ENCODE data around the gene CBR4. TPM values are rescaled to one million over a fixed set of nuclear protein-coding genes. Genes with fewer than 3 reads are reported as not detected.

The CBR4 gene
- total RNA-seq = 10 to 100 TPM; 11.6 to 13.1 TPM

DNA sequence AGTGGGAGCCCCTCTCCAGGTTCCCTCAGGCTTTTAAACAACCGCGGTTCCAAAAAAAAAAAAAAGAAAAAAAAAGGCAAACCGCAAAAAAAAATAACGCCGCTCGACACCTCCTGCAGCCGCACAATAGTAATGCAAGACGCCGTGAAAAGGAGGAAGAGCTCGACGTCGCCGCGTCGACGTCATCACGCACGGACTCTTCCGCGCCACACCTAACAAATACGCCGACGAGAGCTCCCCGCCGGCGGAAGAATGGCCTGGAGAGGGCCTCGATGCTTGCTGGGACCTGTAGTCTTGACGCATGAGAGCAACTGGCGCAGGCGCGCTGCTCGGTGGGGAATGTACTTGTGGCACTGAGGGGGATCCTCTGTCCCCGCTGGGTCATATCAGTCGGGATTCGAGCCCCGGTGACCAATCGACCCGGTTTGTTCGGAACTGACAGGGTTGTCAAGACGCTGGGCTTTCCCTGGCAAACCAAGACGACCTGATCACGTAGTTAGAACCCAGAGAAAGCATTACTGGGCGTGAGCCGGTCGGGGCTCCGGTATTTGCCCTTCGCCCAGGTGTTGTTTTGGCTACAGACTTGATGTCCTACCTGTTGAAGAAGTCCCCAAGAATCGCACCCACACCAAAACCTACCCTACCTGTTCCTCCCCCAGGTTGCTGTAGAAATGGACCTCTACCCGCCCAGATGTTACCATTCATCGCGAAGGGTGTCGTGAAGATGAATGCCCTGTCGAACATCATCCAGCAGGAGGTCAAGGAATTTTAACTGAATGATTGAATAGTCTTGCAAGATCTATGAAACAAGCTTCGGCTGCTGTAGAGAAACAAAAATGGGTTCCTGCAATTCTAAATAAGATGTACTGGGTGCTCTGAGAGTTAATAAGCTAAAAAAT, at the start of gene CBR4:
Gene CBR4, minus strand, starts transcription at position 131 of the 899 bp plus-strand sequence. CDS start 166 bp downstream, outside the sequence.
- Histone ChIP-seq H3K9me3 (no peaks in the 10 kb centered on the region), H3K27ac (peak within 1 kb of the TSS; percentile 87 to 90), H3K27me3 (replicated peaks; ENCODE audit: insufficient read depth) (no peaks in the 10 kb centered on the region), H3K4me3 (peak within 1 kb of the TSS; percentile 78), H3K36me3 (no peaks in the 10 kb centered on the region), H3K4me1 (ENCODE audit: control insufficient read depth in 1 of 2, low read depth in 2 of 2) (peaks cover 22 to 28% of the 10 kb centered on the region in 2 donors)
- TF ChIP-seq, protein P1, sequence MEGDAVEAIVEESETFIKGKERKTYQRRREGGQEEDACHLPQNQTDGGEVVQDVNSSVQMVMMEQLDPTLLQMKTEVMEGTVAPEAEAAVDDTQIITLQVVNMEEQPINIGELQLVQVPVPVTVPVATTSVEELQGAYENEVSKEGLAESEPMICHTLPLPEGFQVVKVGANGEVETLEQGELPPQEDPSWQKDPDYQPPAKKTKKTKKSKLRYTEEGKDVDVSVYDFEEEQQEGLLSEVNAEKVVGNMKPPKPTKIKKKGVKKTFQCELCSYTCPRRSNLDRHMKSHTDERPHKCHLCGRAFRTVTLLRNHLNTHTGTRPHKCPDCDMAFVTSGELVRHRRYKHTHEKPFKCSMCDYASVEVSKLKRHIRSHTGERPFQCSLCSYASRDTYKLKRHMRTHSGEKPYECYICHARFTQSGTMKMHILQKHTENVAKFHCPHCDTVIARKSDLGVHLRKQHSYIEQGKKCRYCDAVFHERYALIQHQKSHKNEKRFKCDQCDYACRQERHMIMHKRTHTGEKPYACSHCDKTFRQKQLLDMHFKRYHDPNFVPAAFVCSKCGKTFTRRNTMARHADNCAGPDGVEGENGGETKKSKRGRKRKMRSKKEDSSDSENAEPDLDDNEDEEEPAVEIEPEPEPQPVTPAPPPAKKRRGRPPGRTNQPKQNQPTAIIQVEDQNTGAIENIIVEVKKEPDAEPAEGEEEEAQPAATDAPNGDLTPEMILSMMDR (IDR thresholded peaks at IDR 0.05) = peak; percentile 41
- ATAC-seq (ENCODE audit: insufficient number of reproducible peaks, low FRiP score, low read depth) (peak; percentile 97), DNase-seq (ENCODE audit: low spot score) (peak; percentile 95)

DNA sequence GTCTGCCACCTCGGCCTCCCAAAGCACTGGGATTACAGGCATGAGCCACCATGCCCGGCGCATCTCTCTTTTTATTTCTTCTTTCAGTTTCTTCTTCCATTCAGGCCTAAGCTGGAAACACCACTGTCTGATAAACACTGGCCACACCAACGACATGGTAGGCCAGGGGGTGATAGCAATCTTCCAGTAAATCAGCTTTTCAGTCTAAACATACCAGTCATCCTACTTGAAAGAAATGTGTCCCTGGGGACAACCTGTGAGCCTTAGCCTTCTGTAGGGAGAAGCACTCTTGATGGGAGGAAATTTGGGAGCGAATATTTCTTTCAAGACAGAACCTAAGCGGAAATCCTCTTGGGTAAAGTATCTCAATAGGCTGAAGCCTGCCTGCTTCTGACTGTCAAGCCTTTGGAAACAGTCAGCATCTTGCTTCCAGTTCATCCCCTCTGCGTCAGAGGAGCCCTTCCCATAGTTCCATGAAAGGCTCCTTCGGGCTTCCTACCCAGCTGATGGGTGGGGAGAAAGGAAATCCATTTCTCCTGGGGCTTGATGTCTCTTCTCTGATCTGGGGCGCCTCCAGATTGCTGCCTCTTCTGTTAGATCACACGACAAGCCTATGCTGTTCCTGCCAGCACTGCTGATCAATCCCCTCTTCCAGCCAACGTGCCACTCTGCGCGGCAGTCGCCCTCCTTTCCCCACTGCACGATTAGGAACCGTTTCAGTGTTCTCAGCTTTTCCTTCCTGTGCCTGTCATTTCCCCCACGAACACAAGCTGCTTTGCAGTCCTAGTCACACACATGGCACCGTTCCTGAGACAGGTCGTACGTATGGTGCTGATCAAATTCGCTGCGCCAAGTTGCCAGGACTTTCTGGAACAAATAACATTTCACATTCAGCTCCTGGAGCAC, 49.5 kb upstream of the CBR4 start:
- Histone ChIP-seq H3K4me1 (ENCODE audit: control insufficient read depth in 1 of 2, low read depth in 2 of 2) (peaks cover 22 to 56% of the 10 kb centered on the region in 2 donors), H3K9me3 (no peaks in the 10 kb centered on the region), H3K27me3 (replicated peaks; ENCODE audit: insufficient read depth) (no peaks in the 10 kb centered on the region), H3K36me3 (no peaks in the 10 kb centered on the region), H3K4me3 (peak overlapping the region; percentile 57), H3K27ac (peak overlapping the region; percentile 74 to 81)
- TF ChIP-seq, protein P1 (IDR thresholded peaks at IDR 0.05) = no peak
- DNase-seq (ENCODE audit: low spot score) (peak; percentile 15), ATAC-seq (ENCODE audit: insufficient number of reproducible peaks, low FRiP score, low read depth) (no peak)

- H3K4me3 ChIP-seq = no peak overlapping the region
- no peaks in the 10 kb centered on the region for H3K27me3 ChIP-seq (replicated peaks; ENCODE audit: insufficient read depth)
- TF ChIP-seq, protein P1 (IDR thresholded peaks at IDR 0.05) = no peak
- H3K27ac ChIP-seq = no peak overlapping the region
- ATAC-seq (ENCODE audit: insufficient number of reproducible peaks, low FRiP score, low read depth) (no peak), DNase-seq (ENCODE audit: low spot score) (no peak)
- no peaks in the 10 kb centered on the region for H3K9me3 ChIP-seq
- H3K36me3 ChIP-seq = no peaks in the 10 kb centered on the region
- H3K4me1 ChIP-seq (ENCODE audit: control insufficient read depth in 1 of 2, low read depth in 2 of 2) = peaks cover 20 to 44% of the 10 kb centered on the region in 2 donors
Observed at GRCh38 chr4:169058312-169058711, 48.3 kb upstream of the CBR4 start.

GRCh38 chr4:169054879-169055278, 44.8 kb upstream of the CBR4 start:
- ATAC-seq (ENCODE audit: insufficient number of reproducible peaks, low FRiP score, low read depth) = no peak
- TF ChIP-seq, protein P1 (IDR thresholded peaks at IDR 0.05) = no peak
- H3K36me3 ChIP-seq = no peaks in the 10 kb centered on the region
- H3K4me3 ChIP-seq = no peak overlapping the region
- H3K27me3 ChIP-seq (replicated peaks; ENCODE audit: insufficient read depth) = no peaks in the 10 kb centered on the region
- peaks cover under 1 to 25% of the 10 kb centered on the region in 2 donors for H3K4me1 ChIP-seq (ENCODE audit: control insufficient read depth in 1 of 2, low read depth in 2 of 2)
- no peak for DNase-seq (ENCODE audit: low spot score)
- no peaks in the 10 kb centered on the region for H3K9me3 ChIP-seq
- H3K27ac ChIP-seq = no peak overlapping the region

DNA sequence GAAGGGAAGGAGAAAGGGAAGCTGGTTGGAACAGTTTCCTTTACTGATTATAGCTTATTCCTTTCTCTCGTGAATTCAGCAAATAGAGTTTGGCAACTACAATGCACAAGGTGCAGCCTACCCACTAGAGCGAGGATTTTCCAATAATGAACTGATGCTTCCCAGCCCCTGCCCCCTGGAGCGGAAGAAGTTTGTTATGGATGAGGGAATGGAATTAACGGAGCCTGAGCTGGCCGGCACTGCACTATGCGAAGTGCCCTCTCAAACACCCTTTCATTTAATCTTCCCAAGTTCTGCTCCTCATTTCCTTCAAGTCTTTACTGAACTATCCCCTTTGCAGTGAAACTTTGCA, 42.5 kb upstream of the CBR4 start:
- Histone ChIP-seq H3K4me1 (ENCODE audit: control insufficient read depth in 1 of 2, low read depth in 2 of 2) (peaks cover 0 to 13% of the 10 kb centered on the region in 2 donors), H3K9me3 (no peaks in the 10 kb centered on the region), H3K36me3 (no peaks in the 10 kb centered on the region), H3K27ac (no peak overlapping the region), H3K4me3 (no peak overlapping the region), H3K27me3 (replicated peaks; ENCODE audit: insufficient read depth) (no peaks in the 10 kb centered on the region)
- TF ChIP-seq, protein P1 (IDR thresholded peaks at IDR 0.05) = no peak
- DNase-seq (ENCODE audit: low spot score) (no peak), ATAC-seq (ENCODE audit: insufficient number of reproducible peaks, low FRiP score, low read depth) (no peak)
